SH-SY5Y (cell line): Measurements from ENCODE around the gene SLTM.

ENCODE experiments used
- GATA2 ChIP-seq: IDR thresholded peaks from 2 replicates; pipeline ENCODE4 v1.6.1; 2011; ENCODE audit warnings: mild to moderate bottlenecking, low read depth, low read length
- GATA3 ChIP-seq: IDR thresholded peaks from 2 replicates; pipeline ENCODE4 v1.6.1; 2011; ENCODE audit warnings: low read depth, mild to moderate bottlenecking, low read length, moderate library complexity

The SLTM gene

DNA sequence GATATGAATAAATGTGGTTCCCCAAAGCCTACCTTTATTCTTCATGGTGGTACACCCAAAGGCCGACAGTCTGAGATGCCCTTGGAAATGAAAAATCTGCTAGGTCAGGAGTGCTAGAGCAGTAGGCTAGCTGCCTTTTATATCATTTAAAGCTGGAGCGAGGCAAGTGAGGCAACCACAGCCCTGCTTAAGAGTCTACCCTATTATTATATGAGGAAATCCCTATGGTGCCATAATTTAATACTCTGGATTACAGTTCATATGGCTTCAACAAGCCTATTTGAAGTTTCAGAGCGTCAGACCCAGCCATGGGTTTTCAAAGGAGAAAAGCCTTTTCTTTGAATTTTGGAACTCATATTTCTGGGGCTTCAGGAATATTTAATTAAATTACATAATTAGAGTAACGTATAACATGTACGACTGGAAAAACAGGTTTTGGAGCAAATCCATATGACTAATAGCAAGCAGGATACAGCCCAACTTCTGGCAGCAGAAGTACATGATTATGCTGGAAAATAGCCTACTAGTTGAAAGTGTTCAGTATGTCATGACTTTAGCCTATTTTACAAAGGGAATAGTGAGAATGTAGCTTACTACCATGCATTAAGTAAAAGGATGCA, 18.0 kb upstream of the SLTM start:
- TF ChIP-seq GATA2 (no peak), GATA3 (no peak)

DNA sequence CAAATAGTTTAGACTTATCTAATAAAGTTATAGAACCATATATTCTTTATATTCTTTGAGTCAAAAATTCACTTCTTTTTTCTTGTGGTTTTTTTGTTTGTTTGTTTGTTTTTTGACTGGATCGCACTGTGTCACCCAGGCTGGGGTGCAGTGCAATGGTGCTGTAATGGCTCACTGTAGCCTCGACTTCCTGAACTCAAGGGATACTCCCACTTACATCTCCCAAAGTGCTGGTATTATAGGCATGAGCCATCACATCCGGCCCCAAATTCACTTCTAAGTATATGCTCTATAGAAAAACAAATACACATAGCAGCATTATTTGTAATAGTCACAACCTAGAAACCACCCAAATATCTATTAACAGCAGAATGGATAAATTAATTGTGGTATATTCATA, 13.7 kb upstream of the SLTM start:
- TF ChIP-seq GATA2 (no peak), GATA3 (no peak)

DNA sequence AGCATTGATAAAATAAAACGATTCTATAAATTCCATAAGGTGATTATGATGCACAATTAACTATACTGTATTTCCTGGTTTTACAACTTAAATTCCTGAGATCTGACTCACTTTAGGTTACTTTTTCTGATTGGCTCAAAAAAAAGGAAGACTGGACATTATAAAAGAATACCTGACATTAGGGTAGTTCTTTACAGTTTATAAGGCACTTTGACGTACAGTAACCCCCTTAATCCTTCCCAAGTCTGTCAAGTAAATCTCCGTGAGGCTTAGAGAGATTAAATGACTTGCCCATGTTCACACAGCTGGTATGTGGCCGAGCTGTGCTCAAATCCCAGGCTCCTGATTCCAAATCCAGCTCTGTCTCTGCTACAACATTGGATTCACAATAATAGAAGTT, 1.0 kb upstream of the SLTM start:
- TF ChIP-seq GATA3 = no peak
- TF ChIP-seq GATA2 = no peak

DNA sequence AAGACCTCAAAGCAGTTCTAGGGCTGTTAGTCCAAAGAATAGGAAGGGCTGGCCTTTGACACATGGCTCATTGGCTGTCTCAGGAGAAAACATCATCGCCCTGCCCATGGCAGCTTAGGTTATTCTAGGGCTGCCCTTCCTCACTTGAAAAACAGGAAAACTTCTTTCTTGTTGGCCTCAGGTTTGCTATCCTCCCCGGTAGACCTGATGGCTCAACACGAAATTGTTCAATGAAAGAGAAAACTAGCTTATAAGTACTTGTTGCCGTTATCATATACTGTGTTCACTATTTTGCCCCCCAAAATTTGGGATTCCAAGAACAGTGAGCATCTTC, 602 bp upstream of the SLTM start:
- TF ChIP-seq GATA3 = no peak
- TF ChIP-seq GATA2 = no peak

DNA sequence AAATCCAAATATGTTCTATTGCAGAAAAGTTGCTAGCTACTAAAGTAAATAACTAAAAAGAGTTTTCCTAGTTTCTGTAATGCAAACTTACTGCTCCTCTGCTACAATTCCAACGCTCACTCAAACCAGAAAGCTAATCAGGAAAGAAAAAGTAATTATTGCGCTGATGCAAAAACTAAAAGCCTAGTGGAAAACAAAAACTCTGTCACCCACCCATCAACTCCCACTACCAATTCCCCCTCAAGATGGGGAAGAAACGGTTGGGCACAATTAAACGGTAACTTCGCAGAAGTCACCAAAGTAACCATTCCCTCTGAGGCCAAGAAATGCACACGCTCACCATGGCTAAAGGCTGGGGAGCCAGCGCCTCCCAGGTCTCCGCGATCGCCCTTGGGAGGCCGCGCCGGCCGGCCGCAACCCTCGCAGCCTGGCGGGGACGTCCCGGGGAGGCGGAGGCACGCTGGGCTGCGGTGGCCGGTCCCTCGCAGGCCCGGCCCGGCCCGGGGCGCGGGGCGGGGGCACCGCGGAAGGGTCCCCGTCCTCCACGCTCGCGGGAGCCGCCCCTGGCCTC, 684 bp downstream of the SLTM start:
- TF ChIP-seq GATA3 (no peak), GATA2 (no peak)

DNA sequence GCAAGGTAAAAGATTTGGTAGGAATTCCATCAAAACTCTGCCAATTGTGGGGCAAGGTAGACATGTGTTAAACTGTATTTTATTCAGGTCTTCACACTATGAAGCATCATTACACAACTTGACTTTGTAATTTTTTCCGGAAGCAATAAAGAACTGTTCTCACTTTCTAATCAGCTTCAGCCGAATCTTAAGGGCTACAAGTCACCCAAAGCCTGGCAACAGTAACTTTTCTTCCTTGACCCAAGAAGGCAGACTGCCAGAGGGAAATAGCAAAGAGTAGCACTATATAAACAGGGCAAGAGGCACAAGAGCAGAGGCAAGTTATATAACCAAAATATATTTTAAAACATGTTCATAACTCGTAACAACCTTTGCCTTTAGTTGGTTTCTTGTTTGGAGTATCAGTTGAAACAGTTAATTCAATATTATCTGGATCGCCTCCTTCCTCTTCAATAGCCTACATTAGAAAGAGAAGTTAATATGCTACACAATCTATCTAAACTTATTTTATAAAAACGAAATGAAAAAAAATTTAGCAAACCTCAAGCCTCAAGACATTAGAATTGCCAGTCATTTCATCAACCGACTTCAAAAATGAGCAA, 1.4 kb downstream of the SLTM start:
- no peak for TF ChIP-seq GATA2
- TF ChIP-seq GATA3 = no peak

DNA sequence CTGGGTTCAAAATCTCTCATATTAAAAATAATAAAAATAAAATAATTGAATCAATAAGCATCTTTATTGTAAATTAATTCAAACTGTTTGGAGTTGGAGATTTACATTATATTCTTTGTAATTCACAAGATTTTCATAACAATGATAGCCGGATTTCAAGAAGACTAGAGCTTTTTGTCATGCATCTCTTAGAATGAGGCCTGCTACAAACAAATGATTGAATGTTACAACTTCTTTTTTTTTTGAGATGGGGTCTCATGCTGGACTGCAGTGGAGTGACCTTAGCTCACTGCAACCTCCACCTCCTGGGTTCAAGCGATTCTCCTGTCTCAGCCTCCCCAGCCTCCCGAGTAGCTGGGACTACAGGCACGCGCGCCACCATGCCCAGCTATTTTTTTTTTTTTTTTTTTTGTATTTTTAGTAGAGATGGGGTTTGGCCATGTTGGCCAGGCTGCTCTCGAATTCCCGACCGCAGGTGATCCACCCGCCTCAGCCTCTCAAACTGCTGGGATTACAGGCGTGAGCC, 3.5 kb downstream of the SLTM start:
- no peak for TF ChIP-seq GATA3
- TF ChIP-seq GATA2 = no peak

DNA sequence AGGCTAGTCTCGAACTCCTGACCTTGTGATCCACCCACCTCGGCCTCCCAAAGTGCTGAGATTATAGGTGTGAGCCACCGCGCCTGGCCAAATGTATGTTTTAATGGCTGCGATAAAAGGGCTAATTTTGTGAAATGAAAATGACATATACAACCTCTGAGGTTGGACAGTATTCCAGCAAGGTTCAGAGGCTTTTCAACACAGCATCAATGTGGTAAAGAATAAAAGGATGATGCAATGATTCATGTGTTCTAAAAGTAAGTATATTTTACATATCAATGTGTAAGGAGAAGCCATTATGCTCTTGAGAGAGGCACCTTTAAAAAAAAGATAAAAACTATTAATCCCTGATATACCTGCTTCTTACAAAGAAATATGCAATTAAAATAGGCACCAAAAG, 6.7 kb downstream of the SLTM start:
- TF ChIP-seq GATA2 = no peak
- TF ChIP-seq GATA3 = no peak

DNA sequence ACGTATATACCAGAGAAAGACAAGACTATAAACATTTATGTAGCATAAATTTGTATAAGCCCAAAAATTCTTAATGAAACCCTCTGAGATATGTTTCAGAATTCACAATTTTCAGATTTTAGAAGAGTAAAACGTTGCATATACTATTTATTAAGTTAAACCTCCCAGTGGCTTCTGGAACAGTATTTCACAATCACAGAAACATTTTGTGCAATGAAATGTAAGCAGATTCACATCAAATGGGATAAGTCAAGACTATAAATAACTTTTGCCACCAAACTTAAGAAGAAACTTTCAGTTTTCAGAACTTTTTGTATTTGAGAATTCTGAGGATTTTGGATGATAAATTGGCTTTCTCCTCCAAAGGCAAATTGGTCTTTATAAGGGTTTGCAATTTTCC, 9.2 kb downstream of the SLTM start:
- TF ChIP-seq GATA3 (no peak), GATA2 (no peak)

DNA sequence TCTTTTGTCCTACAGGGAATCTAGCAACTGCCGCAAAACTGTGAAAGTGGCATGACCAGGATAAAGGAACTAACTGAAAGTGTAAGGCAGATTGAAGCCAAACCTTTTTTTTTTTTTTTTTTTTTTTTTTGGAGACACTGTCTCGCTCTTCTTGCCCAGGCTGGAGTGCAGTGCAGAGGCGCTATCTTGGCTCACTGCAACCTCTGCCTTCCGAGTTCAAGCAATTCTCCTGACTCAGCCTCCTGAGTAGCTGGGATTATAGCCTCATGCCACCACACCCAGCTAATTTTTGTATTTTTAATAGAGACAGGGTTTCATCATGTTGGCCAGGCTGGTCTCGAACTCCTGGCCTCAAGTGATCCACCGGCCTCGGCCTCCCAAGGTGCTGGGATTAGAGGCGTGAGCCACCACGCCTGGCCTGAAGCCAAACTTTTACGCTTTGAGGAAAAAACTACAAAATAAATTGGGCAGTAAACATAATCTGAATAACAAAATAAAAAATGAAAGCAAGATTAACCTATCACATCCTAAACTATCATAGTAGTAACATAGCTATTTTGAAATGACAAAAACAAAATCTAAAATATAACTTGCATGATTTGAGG, 9.7 kb downstream of the SLTM start:
- TF ChIP-seq GATA2 = no peak
- no peak for TF ChIP-seq GATA3

DNA sequence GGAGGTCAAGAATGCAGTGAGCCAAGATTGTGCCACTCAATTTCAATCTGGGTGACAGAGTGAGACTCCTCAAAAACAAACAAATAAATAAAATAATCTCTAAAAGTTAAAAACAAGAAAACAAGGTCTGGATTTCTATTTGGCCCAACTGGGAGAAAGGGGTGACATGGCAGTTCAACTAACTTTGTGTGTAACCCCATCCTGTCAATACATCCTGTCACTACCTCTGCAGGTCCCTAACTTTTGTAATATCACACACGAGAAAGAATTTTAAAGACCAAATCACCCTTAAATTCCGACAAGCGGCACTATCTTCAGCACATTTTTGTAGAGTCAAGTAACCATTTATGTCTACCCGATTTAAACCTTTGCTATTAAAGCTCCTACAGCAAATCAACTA, 10.2 kb downstream of the SLTM start:
- TF ChIP-seq GATA3 (no peak), GATA2 (no peak)

DNA sequence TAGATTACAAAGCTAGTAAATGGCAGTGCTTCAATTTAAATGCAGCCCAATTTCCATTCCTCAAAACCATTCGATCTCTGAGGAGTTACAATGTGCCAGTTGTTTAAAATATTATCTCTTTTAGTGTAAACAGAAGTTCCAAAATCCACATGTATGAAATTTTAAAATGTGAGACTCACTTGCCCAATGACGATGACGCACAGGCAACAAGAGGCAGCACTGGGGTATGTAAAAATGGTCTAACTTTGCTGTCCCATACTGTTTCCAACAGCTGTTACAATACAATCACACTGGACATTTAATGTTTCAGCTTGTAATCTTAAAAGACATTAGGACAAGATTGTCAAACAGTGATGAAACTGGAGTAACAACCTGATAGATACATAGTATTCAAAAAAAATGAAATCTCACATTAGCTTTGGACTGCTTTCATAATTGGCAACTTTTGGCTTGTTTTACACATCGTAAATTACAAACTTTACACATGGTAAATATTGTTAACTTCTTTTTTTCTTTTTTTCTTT, 12.2 kb downstream of the SLTM start:
- TF ChIP-seq GATA2 (no peak), GATA3 (no peak)

DNA sequence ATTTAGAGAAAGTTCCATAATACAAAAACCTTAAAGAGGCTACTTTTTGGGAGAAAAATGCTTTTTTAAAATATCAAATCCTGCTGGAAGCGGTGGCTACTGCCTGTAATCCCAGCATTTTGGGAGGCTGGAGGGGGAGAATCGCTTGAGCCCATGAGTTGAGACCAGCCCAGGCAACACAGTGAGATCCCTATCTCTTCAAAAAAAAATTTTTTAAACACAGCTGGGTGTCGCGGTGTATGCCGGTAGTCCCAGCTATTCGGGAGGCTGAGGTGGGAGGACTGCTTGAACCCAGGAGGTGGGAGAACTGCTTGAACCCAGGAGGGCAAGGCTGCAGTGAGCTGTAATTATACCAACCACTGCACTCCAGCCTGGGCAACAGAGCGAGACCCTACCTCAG, 14.2 kb downstream of the SLTM start:
- TF ChIP-seq GATA3 (no peak), GATA2 (peak; percentile 12; the same call in 1 of the 2 replicates)

DNA sequence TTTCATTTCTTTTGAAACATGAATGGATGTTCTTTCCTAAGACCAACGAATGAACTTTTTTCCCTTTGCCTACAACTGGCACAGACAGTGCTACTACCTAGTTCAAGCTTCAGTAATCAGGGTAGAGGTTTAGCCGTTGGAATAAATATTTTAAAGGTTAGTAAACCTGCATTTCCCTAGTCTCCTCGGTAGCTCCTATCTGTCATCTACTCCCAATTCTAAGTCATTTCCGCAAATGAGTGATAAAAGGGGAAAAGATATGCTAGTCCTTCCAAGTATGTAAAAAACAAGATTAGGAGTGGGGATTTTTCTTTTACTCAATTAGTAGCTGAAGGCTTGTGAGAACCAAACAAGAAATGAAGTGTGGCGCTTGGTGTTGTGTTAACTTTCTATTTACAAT, 15.2 kb downstream of the SLTM start:
- no peak for TF ChIP-seq GATA2
- no peak for TF ChIP-seq GATA3

DNA sequence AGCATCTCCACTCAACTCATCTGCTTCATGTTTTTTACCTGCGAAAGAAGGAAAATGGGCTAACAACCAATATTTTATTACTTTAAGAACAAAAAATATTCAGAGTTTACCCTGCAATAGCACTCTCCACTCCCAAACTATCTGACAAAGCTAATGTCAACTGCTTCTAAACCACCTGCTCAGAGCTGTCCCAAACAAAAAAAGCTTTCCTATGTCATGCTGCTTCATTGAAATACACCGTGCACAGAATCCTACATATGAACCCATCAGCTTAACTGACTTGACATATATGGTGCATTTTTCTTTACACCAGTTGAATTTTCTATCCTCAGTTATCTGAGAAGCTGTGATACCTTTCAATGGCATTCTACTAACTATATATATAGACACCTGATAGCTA, 16.5 kb downstream of the SLTM start:
- TF ChIP-seq GATA2 (no peak), GATA3 (no peak)

DNA sequence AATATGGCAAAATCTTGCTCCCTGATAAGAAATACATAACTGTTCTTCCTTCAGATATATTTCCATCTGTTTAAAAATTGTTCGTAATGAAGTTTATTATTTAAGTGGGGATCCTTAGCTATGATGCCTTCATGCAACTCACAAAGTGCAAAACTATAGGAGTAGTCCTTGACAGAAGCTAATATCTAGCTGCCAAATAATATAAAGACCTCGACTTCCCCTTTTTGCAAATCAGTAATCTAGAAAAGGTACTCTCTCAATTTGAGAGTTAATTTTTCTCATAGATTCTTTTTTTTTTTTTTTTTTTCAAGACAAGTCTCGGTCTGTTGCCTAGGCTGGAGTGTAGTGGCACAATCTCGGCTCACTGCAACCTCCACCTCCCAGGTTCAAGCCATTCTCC, 23.0 kb downstream of the SLTM start:
- TF ChIP-seq GATA2 = no peak
- TF ChIP-seq GATA3 = no peak

DNA sequence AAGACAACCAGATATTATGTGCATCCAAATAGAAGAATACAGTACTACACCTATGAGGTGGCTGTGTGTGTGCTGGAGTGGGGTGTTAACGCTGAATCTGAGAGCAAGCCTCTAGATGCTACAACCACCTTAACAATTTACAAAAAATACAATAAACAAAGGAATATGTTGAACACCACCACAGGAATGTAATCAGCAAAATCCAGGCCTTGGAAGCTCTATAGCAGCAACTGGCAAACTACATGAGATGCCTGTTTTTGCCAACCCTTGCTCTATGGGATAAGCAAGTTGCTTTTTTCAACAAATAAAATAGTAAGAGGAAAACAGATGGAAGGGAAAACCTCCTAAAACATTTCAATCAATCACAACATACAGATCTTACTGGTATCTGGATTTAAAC, 23.9 kb downstream of the SLTM start:
- no peak for TF ChIP-seq GATA2
- no peak for TF ChIP-seq GATA3
